ENCODE measurements around the gene PPP1R7. TPM values are rescaled to one million over a fixed set of nuclear protein-coding genes. Genes with fewer than 3 reads are reported as not detected.

Gene PPP1R7
- total and polyA plus RNA-seq, 4 donors = 40.6 to 101 (median 83.4) TPM

- Histone ChIP-seq H3K9me3 (ENCODE audit: control insufficient read depth, insufficient read depth, low read length) (no peaks in the 10 kb centered on the region), H3K36me3 (ENCODE audit: control insufficient read depth, insufficient read depth, low read length) (peaks cover 46% of the 10 kb centered on the region), H3K27ac (ENCODE audit: low read depth, low read length) (peak overlapping the region; percentile 58), H3K4me1 (ENCODE audit: control insufficient read depth, insufficient read depth, low read length) (peaks cover 26% of the 10 kb centered on the region), H3K27me3 (ENCODE audit: control insufficient read depth, insufficient read depth, low read length) (no peaks in the 10 kb centered on the region), H3K4me3 (ENCODE audit: low read depth, low read length) (no peak overlapping the region)
- DNase-seq (ENCODE audit: low read depth in 4 of 6, low spot score in 6 of 6) = no peak
- 72% methylated on average over 21 of the region's 23 CpGs for WGBS (ENCODE audit: insufficient coverage)
Measured at GRCh38 chr2:241223211-241224017, 73.1 kb downstream of the PPP1R7 start.

GRCh38 chr2:241224018-241224850 is 74.0 kb downstream of the PPP1R7 start:
- WGBS (ENCODE audit: insufficient coverage) = 37% methylated on average over 26 of the region's 26 CpGs
- peak in 4 of 6 donors; percentile 20 to 81 (median 49) for DNase-seq (ENCODE audit: low read depth in 4 of 6, low spot score in 6 of 6)
- no peak overlapping the region for H3K4me3 ChIP-seq (ENCODE audit: low read depth, low read length)

GRCh38 chr2:241224851-241225438 is 74.7 kb downstream of the PPP1R7 start:
- 92% methylated on average over 6 of the region's 8 CpGs for WGBS (ENCODE audit: insufficient coverage)
- H3K36me3 ChIP-seq (ENCODE audit: control insufficient read depth, insufficient read depth, low read length) = peaks cover 61% of the 10 kb centered on the region
- H3K4me3 ChIP-seq (ENCODE audit: low read depth, low read length) = no peak overlapping the region
- no peaks in the 10 kb centered on the region for H3K27me3 ChIP-seq (ENCODE audit: control insufficient read depth, insufficient read depth, low read length)
- H3K4me1 ChIP-seq (ENCODE audit: control insufficient read depth, insufficient read depth, low read length) = peaks cover 21% of the 10 kb centered on the region
- H3K27ac ChIP-seq (ENCODE audit: low read depth, low read length) = peak overlapping the region; percentile 58
- no peaks in the 10 kb centered on the region for H3K9me3 ChIP-seq (ENCODE audit: control insufficient read depth, insufficient read depth, low read length)
- DNase-seq (ENCODE audit: low read depth in 4 of 6, low spot score in 6 of 6) = peak in 1 of 6 donors; percentile 33

More at GRCh38 chr2:241224018-241224850, 74.0 kb downstream of the PPP1R7 start:
- H3K4me1 ChIP-seq (ENCODE audit: control insufficient read depth, insufficient read depth, low read length) = peaks cover 21% of the 10 kb centered on the region
- H3K27me3 ChIP-seq (ENCODE audit: control insufficient read depth, insufficient read depth, low read length) = no peaks in the 10 kb centered on the region
- H3K36me3 ChIP-seq (ENCODE audit: control insufficient read depth, insufficient read depth, low read length) = peaks cover 54% of the 10 kb centered on the region
- H3K27ac ChIP-seq (ENCODE audit: low read depth, low read length) = peak overlapping the region; percentile 58
- H3K9me3 ChIP-seq (ENCODE audit: control insufficient read depth, insufficient read depth, low read length) = no peaks in the 10 kb centered on the region

- H3K36me3 ChIP-seq (ENCODE audit: control insufficient read depth, insufficient read depth, low read length) = peaks cover 67% of the 10 kb centered on the region
- no peaks in the 10 kb centered on the region for H3K27me3 ChIP-seq (ENCODE audit: control insufficient read depth, insufficient read depth, low read length)
- H3K4me3 ChIP-seq (ENCODE audit: low read depth, low read length) = no peak overlapping the region
- H3K9me3 ChIP-seq (ENCODE audit: control insufficient read depth, insufficient read depth, low read length) = no peaks in the 10 kb centered on the region
- peaks cover 21% of the 10 kb centered on the region for H3K4me1 ChIP-seq (ENCODE audit: control insufficient read depth, insufficient read depth, low read length)
- H3K27ac ChIP-seq (ENCODE audit: low read depth, low read length) = no peak overlapping the region
- no peak for DNase-seq (ENCODE audit: low read depth in 4 of 6, low spot score in 6 of 6)
- 91% methylated on average over 7 of the region's 16 CpGs for WGBS (ENCODE audit: insufficient coverage)
Measured at GRCh38 chr2:241225545-241225944, 75.3 kb downstream of the PPP1R7 start.

GRCh38 chr2:241225983-241226382 is 75.7 kb downstream of the PPP1R7 start:
- Histone ChIP-seq H3K27ac (ENCODE audit: low read depth, low read length) (no peak overlapping the region), H3K4me3 (ENCODE audit: low read depth, low read length) (no peak overlapping the region), H3K27me3 (ENCODE audit: control insufficient read depth, insufficient read depth, low read length) (no peaks in the 10 kb centered on the region), H3K36me3 (ENCODE audit: control insufficient read depth, insufficient read depth, low read length) (peaks cover 72% of the 10 kb centered on the region), H3K9me3 (ENCODE audit: control insufficient read depth, insufficient read depth, low read length) (no peaks in the 10 kb centered on the region), H3K4me1 (ENCODE audit: control insufficient read depth, insufficient read depth, low read length) (peaks cover 21% of the 10 kb centered on the region)
- 98% methylated on average over 16 of the region's 16 CpGs for WGBS (ENCODE audit: insufficient coverage)
- no peak for DNase-seq (ENCODE audit: low read depth in 4 of 6, low spot score in 6 of 6)

- Histone ChIP-seq H3K4me1 (ENCODE audit: control insufficient read depth, insufficient read depth, low read length) (peaks cover 21% of the 10 kb centered on the region), H3K36me3 (ENCODE audit: control insufficient read depth, insufficient read depth, low read length) (peaks cover 81% of the 10 kb centered on the region), H3K4me3 (ENCODE audit: low read depth, low read length) (no peak overlapping the region), H3K27me3 (ENCODE audit: control insufficient read depth, insufficient read depth, low read length) (no peaks in the 10 kb centered on the region), H3K9me3 (ENCODE audit: control insufficient read depth, insufficient read depth, low read length) (no peaks in the 10 kb centered on the region), H3K27ac (ENCODE audit: low read depth, low read length) (no peak overlapping the region)
- peak in 2 of 6 donors; percentile 28 to 65 for DNase-seq (ENCODE audit: low read depth in 4 of 6, low spot score in 6 of 6)
- WGBS (ENCODE audit: insufficient coverage) = 81% methylated on average over 14 of the region's 19 CpGs
Measured at GRCh38 chr2:241226723-241227572, 76.7 kb downstream of the PPP1R7 start.

GRCh38 chr2:241227594-241227993 is 77.3 kb downstream of the PPP1R7 start:
- Histone ChIP-seq H3K27ac (ENCODE audit: low read depth, low read length) (no peak overlapping the region), H3K27me3 (ENCODE audit: control insufficient read depth, insufficient read depth, low read length) (no peaks in the 10 kb centered on the region), H3K4me1 (ENCODE audit: control insufficient read depth, insufficient read depth, low read length) (peaks cover 20% of the 10 kb centered on the region), H3K4me3 (ENCODE audit: low read depth, low read length) (no peak overlapping the region), H3K36me3 (ENCODE audit: control insufficient read depth, insufficient read depth, low read length) (peaks cover 88% of the 10 kb centered on the region), H3K9me3 (ENCODE audit: control insufficient read depth, insufficient read depth, low read length) (no peaks in the 10 kb centered on the region)
- 95% methylated on average over 7 of the region's 8 CpGs for WGBS (ENCODE audit: insufficient coverage)
- DNase-seq (ENCODE audit: low read depth in 4 of 6, low spot score in 6 of 6) = no peak

- no peak for DNase-seq (ENCODE audit: low read depth in 4 of 6, low spot score in 6 of 6)
- H3K27me3 ChIP-seq (ENCODE audit: control insufficient read depth, insufficient read depth, low read length) = no peaks in the 10 kb centered on the region
- no peak overlapping the region for H3K27ac ChIP-seq (ENCODE audit: low read depth, low read length)
- no peaks in the 10 kb centered on the region for H3K9me3 ChIP-seq (ENCODE audit: control insufficient read depth, insufficient read depth, low read length)
- peaks cover 17% of the 10 kb centered on the region for H3K4me1 ChIP-seq (ENCODE audit: control insufficient read depth, insufficient read depth, low read length)
- H3K4me3 ChIP-seq (ENCODE audit: low read depth, low read length) = no peak overlapping the region
- 92% methylated on average over 19 of the region's 26 CpGs for WGBS (ENCODE audit: insufficient coverage)
- H3K36me3 ChIP-seq (ENCODE audit: control insufficient read depth, insufficient read depth, low read length) = peaks cover 90% of the 10 kb centered on the region
Measured at GRCh38 chr2:241228081-241228859, 78.0 kb downstream of the PPP1R7 start.

Measured in spinal cord (tissue), 10 donors.